ENCODE measurements around the gene ALPK3.

Gene ALPK3

DNA sequence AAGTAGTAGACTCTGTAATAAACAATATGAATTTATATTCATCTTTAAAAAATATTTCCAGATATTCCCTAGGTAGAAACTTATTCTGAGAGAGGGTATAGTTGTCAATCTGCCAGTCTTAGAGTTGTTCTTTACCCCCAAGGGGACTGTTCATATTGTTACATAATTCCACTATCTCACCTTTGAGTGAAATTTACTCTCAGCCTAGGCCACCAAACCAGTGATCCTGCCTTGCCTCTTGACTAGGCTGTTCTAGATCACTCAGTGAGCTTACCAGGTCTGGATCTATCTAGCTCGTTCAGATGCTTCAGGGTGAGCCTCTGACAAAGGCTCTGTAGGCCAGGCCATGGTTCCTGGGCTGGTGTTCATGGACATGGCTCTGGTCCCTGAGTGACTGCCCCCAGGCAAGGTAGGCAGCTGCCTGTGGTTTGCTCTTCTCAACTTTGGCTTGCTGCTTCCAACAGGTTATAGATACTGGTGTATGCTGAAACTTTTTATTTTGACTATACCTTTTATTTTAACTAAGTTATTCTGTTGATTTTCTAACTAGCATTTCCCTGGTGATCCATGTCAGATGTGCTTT, 41.2 kb upstream of the ALPK3 start:
- Histone ChIP-seq H3K9me3 (ENCODE audit: severe bottlenecking) (no peaks in the 10 kb centered on the region), H3K4me3 (ENCODE audit: low read depth, low read length) (no peak overlapping the region), H3K27ac (no peak overlapping the region), H3K36me3 (peaks cover 43% of the 10 kb centered on the region), H3K27me3 (ENCODE audit: insufficient read depth, low read depth, severe bottlenecking) (no peaks in the 10 kb centered on the region)
- no peak for DNase-seq
- TF ChIP-seq, protein P1, sequence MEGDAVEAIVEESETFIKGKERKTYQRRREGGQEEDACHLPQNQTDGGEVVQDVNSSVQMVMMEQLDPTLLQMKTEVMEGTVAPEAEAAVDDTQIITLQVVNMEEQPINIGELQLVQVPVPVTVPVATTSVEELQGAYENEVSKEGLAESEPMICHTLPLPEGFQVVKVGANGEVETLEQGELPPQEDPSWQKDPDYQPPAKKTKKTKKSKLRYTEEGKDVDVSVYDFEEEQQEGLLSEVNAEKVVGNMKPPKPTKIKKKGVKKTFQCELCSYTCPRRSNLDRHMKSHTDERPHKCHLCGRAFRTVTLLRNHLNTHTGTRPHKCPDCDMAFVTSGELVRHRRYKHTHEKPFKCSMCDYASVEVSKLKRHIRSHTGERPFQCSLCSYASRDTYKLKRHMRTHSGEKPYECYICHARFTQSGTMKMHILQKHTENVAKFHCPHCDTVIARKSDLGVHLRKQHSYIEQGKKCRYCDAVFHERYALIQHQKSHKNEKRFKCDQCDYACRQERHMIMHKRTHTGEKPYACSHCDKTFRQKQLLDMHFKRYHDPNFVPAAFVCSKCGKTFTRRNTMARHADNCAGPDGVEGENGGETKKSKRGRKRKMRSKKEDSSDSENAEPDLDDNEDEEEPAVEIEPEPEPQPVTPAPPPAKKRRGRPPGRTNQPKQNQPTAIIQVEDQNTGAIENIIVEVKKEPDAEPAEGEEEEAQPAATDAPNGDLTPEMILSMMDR (IDR thresholded peaks at IDR 0.05; ENCODE audit: low read depth, low read length), result no peak

DNA sequence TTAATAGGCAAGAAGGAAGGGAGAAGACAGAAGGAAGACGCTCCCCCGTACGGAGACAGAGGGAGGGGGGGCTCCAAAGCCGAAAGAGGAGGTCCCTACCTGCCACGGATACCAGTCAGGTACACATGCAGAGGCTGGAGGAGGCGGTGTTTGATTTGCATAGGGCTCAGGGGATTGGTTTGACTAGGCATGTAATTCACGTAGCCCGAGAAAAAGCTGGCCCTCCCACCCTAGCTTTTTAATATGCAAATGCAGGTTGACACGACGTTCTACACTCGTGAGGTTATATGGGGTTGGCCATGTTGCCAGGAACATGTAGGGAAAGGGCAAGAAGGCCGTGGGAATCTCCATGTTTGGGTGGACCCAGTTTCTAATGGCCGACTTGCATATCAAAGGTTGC, 39.0 kb upstream of the ALPK3 start:
- TF ChIP-seq, protein P1 (IDR thresholded peaks at IDR 0.05; ENCODE audit: low read depth, low read length), result no peak
- Histone ChIP-seq H3K27ac (no peak overlapping the region), H3K9me3 (ENCODE audit: severe bottlenecking) (no peaks in the 10 kb centered on the region), H3K36me3 (peaks cover 51% of the 10 kb centered on the region), H3K4me3 (ENCODE audit: low read depth, low read length) (no peak overlapping the region), H3K27me3 (ENCODE audit: insufficient read depth, low read depth, severe bottlenecking) (no peaks in the 10 kb centered on the region)
- no peak for DNase-seq

DNA sequence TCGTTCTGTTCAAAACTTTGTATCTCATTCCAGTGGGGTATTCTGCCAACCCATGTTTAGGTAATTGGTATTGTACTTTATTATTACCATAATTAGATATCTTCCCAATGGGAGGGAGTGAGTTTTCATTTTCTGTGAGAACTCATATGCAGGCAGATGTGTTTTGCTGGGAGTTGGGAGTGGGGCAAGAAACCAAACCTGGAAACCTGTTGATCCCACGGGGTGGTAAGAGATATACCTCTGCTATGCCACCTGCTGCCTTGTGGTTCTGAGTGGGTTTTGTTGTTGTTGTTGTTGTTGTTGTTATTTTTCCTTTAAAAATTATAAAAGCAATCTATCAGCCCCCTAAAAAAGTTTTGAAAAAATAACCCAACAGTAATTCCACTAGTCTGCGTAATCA, 36.7 kb upstream of the ALPK3 start:
- TF ChIP-seq, protein P1 (IDR thresholded peaks at IDR 0.05; ENCODE audit: low read depth, low read length), result no peak
- H3K4me3 ChIP-seq (ENCODE audit: low read depth, low read length), result no peak overlapping the region
- H3K27me3 ChIP-seq (ENCODE audit: insufficient read depth, low read depth, severe bottlenecking), result no peaks in the 10 kb centered on the region
- H3K36me3 ChIP-seq, result peaks cover 53% of the 10 kb centered on the region
- H3K9me3 ChIP-seq (ENCODE audit: severe bottlenecking), result no peaks in the 10 kb centered on the region
- no peak for DNase-seq
- no peak overlapping the region for H3K27ac ChIP-seq

DNA sequence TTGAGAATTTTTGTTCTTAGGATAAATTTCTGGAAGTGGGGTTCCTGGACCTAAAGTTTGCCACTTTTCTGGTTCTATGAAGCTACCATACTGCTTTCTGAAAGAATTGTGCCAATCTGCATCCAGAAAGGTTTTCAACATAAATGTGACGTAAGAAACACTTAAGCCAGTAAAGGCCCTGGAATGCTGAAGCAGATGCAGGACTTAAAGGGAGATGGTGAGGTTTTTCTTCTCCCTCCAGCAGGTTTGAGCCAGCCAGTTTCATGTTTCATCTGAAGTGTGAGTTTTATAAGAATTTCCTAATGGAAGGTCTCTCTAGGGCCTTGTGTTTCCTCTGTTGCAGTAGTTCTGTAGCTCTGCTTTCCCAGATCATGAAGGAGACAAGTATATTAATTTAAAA, 35.7 kb upstream of the ALPK3 start:
- Histone ChIP-seq H3K27me3 (ENCODE audit: insufficient read depth, low read depth, severe bottlenecking) (no peaks in the 10 kb centered on the region), H3K4me3 (ENCODE audit: low read depth, low read length) (no peak overlapping the region), H3K27ac (no peak overlapping the region), H3K36me3 (peaks cover 59% of the 10 kb centered on the region), H3K9me3 (ENCODE audit: severe bottlenecking) (no peaks in the 10 kb centered on the region)
- DNase-seq, result no peak
- TF ChIP-seq, protein P1 (IDR thresholded peaks at IDR 0.05; ENCODE audit: low read depth, low read length), result no peak

DNA sequence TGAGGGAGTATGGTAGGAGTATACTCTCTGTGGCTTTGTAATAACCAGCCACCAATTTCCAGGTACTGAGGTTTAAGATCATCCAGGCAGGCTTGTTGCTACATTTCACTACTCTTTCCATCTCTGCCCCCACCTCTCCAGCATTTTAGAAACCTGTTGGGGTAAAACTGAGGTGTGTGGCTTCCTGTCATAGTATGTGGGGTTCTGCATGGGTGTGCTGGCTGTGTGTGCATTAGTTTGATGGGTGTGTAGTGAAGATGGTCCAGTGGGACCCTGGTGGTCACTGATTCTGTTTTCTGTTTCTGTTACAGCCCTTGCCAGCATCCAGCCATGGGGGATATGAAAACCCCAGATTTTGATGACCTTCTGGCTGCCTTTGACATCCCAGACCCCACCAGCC, 34.8 kb upstream of the ALPK3 start:
- Histone ChIP-seq H3K27ac (no peak overlapping the region), H3K9me3 (ENCODE audit: severe bottlenecking) (no peaks in the 10 kb centered on the region), H3K36me3 (peaks cover 64% of the 10 kb centered on the region), H3K4me3 (ENCODE audit: low read depth, low read length) (no peak overlapping the region), H3K27me3 (ENCODE audit: insufficient read depth, low read depth, severe bottlenecking) (no peaks in the 10 kb centered on the region)
- DNase-seq, result no peak
- TF ChIP-seq, protein P1 (IDR thresholded peaks at IDR 0.05; ENCODE audit: low read depth, low read length), result no peak
